HepG2 (cell line): ENCODE results near the gene KPNB1. TPM values are rescaled to one million over a fixed set of nuclear protein-coding genes. Genes with fewer than 3 reads are reported as not detected.

ENCODE experiments used
- ATAC-seq: fragments of 200-7000 bp; cut with Tn5 transposase; 3 replicates; pipeline ENCODE4 v1.9.1; 2020; ENCODE audit warnings: mild to moderate bottlenecking, moderate library complexity
- BruUV-seq: library from RNA; stranded (reverse); fragments of 400-500 nt; replicated peaks from 2 replicates; lab custom pipeline; 2021; lab: Mats Ljungman, UMichigan
- CTCF ChIA-PET: fragments of 300-600 bp; formaldehyde crosslinking; extraction: SDS; loops from one replicate; lab custom pipeline; 2021; ENCODE audit warnings: low total read pairs, inconsistent platforms, low intra/inter-chr PET ratio; lab: Yijun Ruan, JAX
- POLR2A ChIA-PET: fragments of 350-600 bp; sonication (Branson Sonifier 250); formaldehyde crosslinking; loops from one replicate; lab custom pipeline; 2020; ENCODE audit warnings: antibody characterized with exemption, inconsistent platforms; lab: Yijun Ruan, JAX
- DNase-seq: peaks from one replicate; pipeline ENCODE4 v3.0.0-alpha.2; 2015; ENCODE audit warnings: low spot score
- FAIRE-seq: peaks from 3 replicates; lab custom pipeline; 2011; peaks lifted over from hg19 to GRCh38; lab: Jason Lieb, UNC
- H2AFZ ChIP-seq: one replicate; pipeline ENCODE4 v1.6.1; 2011; ENCODE audit warnings: low read length, inconsistent platforms
- H3K27ac ChIP-seq: fragments of 300-600 bp; 3 replicates; pipeline ENCODE4 v1.8.0; 2011; ENCODE audit warnings: mixed run types, mild to moderate bottlenecking, mixed read lengths, low read length, inconsistent platforms; ENCODE audit not compliant: insufficient read depth; ENCODE audit errors: extremely low read length
- H3K27me3 ChIP-seq, 2 experiments: fragments of 200-600 bp in 1 of 2; 2 replicates in 1 of 2; 3 replicates in 1 of 2; pipeline versions ENCODE4 v1.6.0 to v1.8.0; 2011; ENCODE audit warnings: low read length in 2 of 2, mild to moderate bottlenecking in 2 of 2, moderate library complexity in 2 of 2, inconsistent platforms in 1 of 2; ENCODE audit not compliant: insufficient read depth in 2 of 2, control insufficient read depth in 1 of 2
- H3K36me3 ChIP-seq, 2 experiments: fragments of 200-600 bp in 1 of 2; replicated peaks in 1 of 2; 2 replicates in 1 of 2; 3 replicates in 1 of 2; pipeline versions ENCODE4 v1.5.1 to v1.8.0; 2011; ENCODE audit warnings: low read length in 2 of 2, inconsistent platforms in 1 of 2; ENCODE audit not compliant: insufficient read depth in 2 of 2, control insufficient read depth in 1 of 2
- H3K4me1 ChIP-seq: 2 replicates; pipeline ENCODE4 v1.5.1; 2012; ENCODE audit warnings: low read length, inconsistent platforms; ENCODE audit not compliant: insufficient read depth
- H3K4me2 ChIP-seq: 2 replicates; pipeline ENCODE4 v1.6.0; 2011; ENCODE audit warnings: low read depth, low read length, inconsistent platforms
- H3K4me3 ChIP-seq, 3 experiments: fragments of 200-600 bp in 1 of 3; sonication (generic), shearing (Covaris generic) in 1 of 3; replicated peaks in 1 of 3; 2 replicates each; pipeline ENCODE4 v1.5.1; 2011 to 2016; ENCODE audit warnings: low read length in 3 of 3, inconsistent platforms in 2 of 3, low read depth in 2 of 3, mild to moderate bottlenecking in 2 of 3, control low read depth in 1 of 3, mixed read lengths in 1 of 3; ENCODE audit not compliant: insufficient read depth in 1 of 3
- H3K79me2 ChIP-seq: one replicate; pipeline ENCODE4 v1.6.1; 2011; ENCODE audit warnings: low read length, inconsistent platforms; ENCODE audit not compliant: insufficient read depth
- H3K9ac ChIP-seq: 2 replicates; pipeline ENCODE4 v1.6.0; 2011; ENCODE audit warnings: mild to moderate bottlenecking, low read depth, low read length, inconsistent platforms; ENCODE audit not compliant: insufficient read depth
- H3K9me3 ChIP-seq: 2 replicates; pipeline ENCODE4 v1.5.1; 2012; ENCODE audit warnings: mild to moderate bottlenecking, low read length
- H4K20me1 ChIP-seq: 2 replicates; pipeline ENCODE4 v1.6.0; 2011; ENCODE audit warnings: inconsistent platforms, mild to moderate bottlenecking, low read length, moderate library complexity; ENCODE audit not compliant: insufficient read depth
- ATF7 ChIP-seq, 2 experiments: fragments of 450-650 bp in 1 of 2; sonication (generic) in 1 of 2; formaldehyde crosslinking in 1 of 2; IDR thresholded peaks; 2 replicates each; pipeline versions ENCODE4 v1.4.0 to v1.6.1; 2016 to 2020; ENCODE audit warnings: antibody characterized with exemption in 1 of 2, mild to moderate bottlenecking in 1 of 2, missing genetic modification reagents in 1 of 2
- CEBPG ChIP-seq: IDR thresholded peaks from 2 replicates; pipeline ENCODE4 v1.6.1; 2016
- FOXA3 ChIP-seq: IDR thresholded peaks from 2 replicates; pipeline ENCODE4 v1.6.1; 2016; ENCODE audit warnings: missing genetic modification reagents, missing compliant biosample characterization
- KLF16 ChIP-seq, 2 experiments: sonication (generic) in 1 of 2; formaldehyde crosslinking in 1 of 2; IDR thresholded peaks; 2 replicates each; pipeline versions ENCODE4 v1.6.1 to v1.8.0; 2016 to 2023; ENCODE audit warnings: missing genetic modification reagents in 2 of 2, missing compliant biosample characterization in 1 of 2
- SNRNP70 ChIP-seq: fragments of 200-400 bp; formaldehyde crosslinking; IDR thresholded peaks from 2 replicates; pipeline ENCODE4 v1.6.1; 2017; ENCODE audit warnings: mild to moderate bottlenecking, low read depth, low read length, moderate library complexity
- SOX13 ChIP-seq, 3 experiments: fragments of 450-650 bp in 1 of 3; sonication (generic) in 1 of 3; formaldehyde crosslinking in 1 of 3; IDR thresholded peaks in 2 of 3; conservative IDR thresholded peaks in 1 of 3; 2 replicates each; pipeline versions ENCODE4 v1.5.0 to v1.6.1; 2016 to 2020; ENCODE audit warnings: antibody characterized with exemption in 1 of 3, mild to moderate bottlenecking in 1 of 3, missing compliant biosample characterization in 1 of 3, missing genetic modification reagents in 1 of 3, moderate library complexity in 1 of 3
- YEATS4 ChIP-seq: sonication (generic); formaldehyde crosslinking; IDR thresholded peaks from 2 replicates; pipeline ENCODE4 v1.4.0; 2020; ENCODE audit warnings: missing genetic modification reagents, borderline replicate concordance
- ZNF180 ChIP-seq: sonication (generic); formaldehyde crosslinking; IDR thresholded peaks from 2 replicates; pipeline ENCODE4 v1.4.0; 2020; ENCODE audit warnings: low read depth, missing genetic modification reagents, borderline replicate concordance
- ZNF501 ChIP-seq: sonication (generic); formaldehyde crosslinking; IDR thresholded peaks from 2 replicates; pipeline ENCODE4 v1.5.1; 2020; ENCODE audit warnings: mild to moderate bottlenecking, moderate library complexity, missing genetic modification reagents
- ZNF562 ChIP-seq: sonication (generic); formaldehyde crosslinking; IDR thresholded peaks from 2 replicates; pipeline ENCODE4 v1.8.0; 2022; ENCODE audit warnings: missing genetic modification reagents, borderline replicate concordance
- ZNF589 ChIP-seq: sonication (generic); formaldehyde crosslinking; conservative IDR thresholded peaks from 2 replicates; pipeline ENCODE4 v1.8.0; 2022; ENCODE audit warnings: mild to moderate bottlenecking, moderate library complexity, missing genetic modification reagents
- ZNF773 ChIP-seq: sonication (generic); formaldehyde crosslinking; IDR thresholded peaks from 2 replicates; pipeline ENCODE4 v1.4.0; 2020; ENCODE audit warnings: missing genetic modification reagents, borderline replicate concordance
- WGBS: methylation state at CpG from one replicate; pipeline ENCODE4 v1.1.6; 2017; ENCODE audit warnings: low lambda C conversion rate; 5-methylcytosine and 5-hydroxymethylcytosine counted together
- in situ Hi-C: cut with HindIII; loops from 2 replicates; pipeline ENCODE4 v1.10.0; 2017; ENCODE audit warnings: low pct_unique_long_range_greater_than_20kb; ENCODE audit not compliant: extremely low pct_ligation_motif_present
- intact Hi-C: fragments of 100-400 bp; cut with micrococcal nuclease; formaldehyde crosslinking; loops from one replicate; pipeline ENCODE4 v1.10.0; 2022; ENCODE audit not compliant: unreplicated experiment
- polyA plus RNA-seq, 8 experiments: library from polyadenylated mRNA; depleted of rRNA in 3 of 8; stranded (reverse) in 7 of 8; unstranded in 1 of 8; fragments of >200 nt; fragmentation: Illumina TruSeq in 4 of 8; extraction: Trizol in 4 of 8; gene quantifications; 2 replicates each; pipeline versions ENCODE4 v1.2.1 to v1.2.3, GENCODE V29; 2011 to 2016; ENCODE audit warnings: low read depth in 4 of 8, missing spikeins in 1 of 8, mixed read lengths in 1 of 8; ENCODE audit not compliant: insufficient read depth in 1 of 8
- total RNA-seq, 5 experiments: library from RNA; depleted of rRNA; stranded (reverse); fragments of >200 nt; fragmentation: Illumina TruSeq; extraction: Trizol; gene quantifications; 2 replicates each; pipeline ENCODE4 v1.2.3, GENCODE V29; 2016; ENCODE audit warnings: low read depth in 1 of 5
- TF ChIP-seq, protein P1 (sequence below): sonication (generic); formaldehyde crosslinking; IDR thresholded peaks from 2 replicates; pipeline ENCODE4 v1.5.0; 2020; ENCODE audit warnings: mild to moderate bottlenecking, missing genetic modification reagents
- TF ChIP-seq, protein P2 (sequence below): sonication (generic); formaldehyde crosslinking; IDR thresholded peaks from 2 replicates; pipeline ENCODE4 v1.4.0; 2020; ENCODE audit warnings: missing genetic modification reagents
- TF ChIP-seq, protein P3 (sequence below), 2 experiments: fragments of 450-650 bp in 1 of 2; sonication (generic) in 1 of 2; formaldehyde crosslinking; IDR thresholded peaks; 2 replicates each; pipeline versions ENCODE4 v1.5.0 to v1.8.0; 2020 to 2022; ENCODE audit warnings: mild to moderate bottlenecking in 1 of 2, missing genetic modification reagents in 1 of 2
- TF ChIP-seq, protein P4 (sequence below): conservative IDR thresholded peaks from 2 replicates; pipeline ENCODE4 v1.6.1; 2018; ENCODE audit warnings: missing genetic modification reagents

The KPNB1 gene
- total and polyA plus RNA-seq, 2 of the 13 experiments (the other 11 are each of a cell fraction or from before 2014, with no cell fraction given), result 164 to 424 TPM

DNA sequence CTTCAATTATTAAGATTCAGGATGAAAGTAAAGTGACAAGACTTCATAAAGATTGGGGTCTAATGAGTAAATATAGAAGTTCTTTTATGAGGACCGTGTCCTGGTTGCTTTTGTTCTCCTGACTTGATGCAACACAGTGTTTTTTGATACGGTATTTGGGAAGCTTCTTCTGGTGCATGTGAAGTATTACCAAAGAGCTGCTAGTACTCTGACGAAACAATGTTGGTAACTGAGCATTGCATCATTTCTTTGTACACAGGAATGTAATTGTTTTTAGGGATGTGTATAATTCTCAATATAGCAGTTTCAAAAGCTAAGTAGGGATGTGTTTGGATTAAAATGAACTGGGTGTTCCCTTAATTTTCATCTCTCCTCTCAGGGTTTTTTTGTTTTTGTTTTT lies 15.9 kb downstream of the KPNB1 start:
- H3K9ac ChIP-seq, result no peak overlapping the region
- FAIRE-seq, result no peak
- no peak overlapping the region for H3K4me2 ChIP-seq
- WGBS, result 83% methylated on average over 3 of the region's 3 CpGs
- H3K9me3 ChIP-seq, result no peaks in the 10 kb centered on the region
- BruUV-seq, result no TSS peak
- no peak for ATAC-seq
- H3K79me2 ChIP-seq, result no peaks in the 10 kb centered on the region
- H3K27ac ChIP-seq, result no peak overlapping the region
- H3K4me1 ChIP-seq, result no peaks in the 10 kb centered on the region
- H3K36me3 ChIP-seq, result peaks cover 47 to 93% of the 10 kb centered on the region in 2 experiments
- DNase-seq, result no peak
- H2AFZ ChIP-seq, result no peak overlapping the region
- no peaks in the 10 kb centered on the region for H3K27me3 ChIP-seq
- H3K4me3 ChIP-seq, result no peak overlapping the region
- ChIA-PET POLR2A (interaction anchor here (6.9 kb wide), 1 partner anchor 14 kb away, joined by 59 read pairs; the partner anchor contains the start of gene KPNB1), CTCF (no interaction called here)
- H4K20me1 ChIP-seq, result peaks cover 16% of the 10 kb centered on the region
- intact Hi-C loops (loop anchor here (2.0 kb wide), 2 partner anchors 15 to 47 kb away; no protein-coding TSS in a partner anchor), in situ Hi-C loops (no loop called here)
- no peak for TF ChIP-seq YEATS4 (CRISPR knock-in tag)
- TF ChIP-seq, protein P1, sequence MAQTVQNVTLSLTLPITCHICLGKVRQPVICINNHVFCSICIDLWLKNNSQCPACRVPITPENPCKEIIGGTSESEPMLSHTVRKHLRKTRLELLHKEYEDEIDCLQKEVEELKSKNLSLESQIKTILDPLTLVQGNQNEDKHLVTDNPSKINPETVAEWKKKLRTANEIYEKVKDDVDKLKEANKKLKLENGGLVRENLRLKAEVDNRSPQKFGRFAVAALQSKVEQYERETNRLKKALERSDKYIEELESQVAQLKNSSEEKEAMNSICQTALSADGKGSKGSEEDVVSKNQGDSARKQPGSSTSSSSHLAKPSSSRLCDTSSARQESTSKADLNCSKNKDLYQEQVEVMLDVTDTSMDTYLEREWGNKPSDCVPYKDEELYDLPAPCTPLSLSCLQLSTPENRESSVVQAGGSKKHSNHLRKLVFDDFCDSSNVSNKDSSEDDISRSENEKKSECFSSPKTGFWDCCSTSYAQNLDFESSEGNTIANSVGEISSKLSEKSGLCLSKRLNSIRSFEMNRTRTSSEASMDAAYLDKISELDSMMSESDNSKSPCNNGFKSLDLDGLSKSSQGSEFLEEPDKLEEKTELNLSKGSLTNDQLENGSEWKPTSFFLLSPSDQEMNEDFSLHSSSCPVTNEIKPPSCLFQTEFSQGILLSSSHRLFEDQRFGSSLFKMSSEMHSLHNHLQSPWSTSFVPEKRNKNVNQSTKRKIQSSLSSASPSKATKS (CRISPR knock-in tag), result no peak
- peak; percentile 54 for TF ChIP-seq CEBPG (CRISPR knock-in tag)
- TF ChIP-seq, protein P2, sequence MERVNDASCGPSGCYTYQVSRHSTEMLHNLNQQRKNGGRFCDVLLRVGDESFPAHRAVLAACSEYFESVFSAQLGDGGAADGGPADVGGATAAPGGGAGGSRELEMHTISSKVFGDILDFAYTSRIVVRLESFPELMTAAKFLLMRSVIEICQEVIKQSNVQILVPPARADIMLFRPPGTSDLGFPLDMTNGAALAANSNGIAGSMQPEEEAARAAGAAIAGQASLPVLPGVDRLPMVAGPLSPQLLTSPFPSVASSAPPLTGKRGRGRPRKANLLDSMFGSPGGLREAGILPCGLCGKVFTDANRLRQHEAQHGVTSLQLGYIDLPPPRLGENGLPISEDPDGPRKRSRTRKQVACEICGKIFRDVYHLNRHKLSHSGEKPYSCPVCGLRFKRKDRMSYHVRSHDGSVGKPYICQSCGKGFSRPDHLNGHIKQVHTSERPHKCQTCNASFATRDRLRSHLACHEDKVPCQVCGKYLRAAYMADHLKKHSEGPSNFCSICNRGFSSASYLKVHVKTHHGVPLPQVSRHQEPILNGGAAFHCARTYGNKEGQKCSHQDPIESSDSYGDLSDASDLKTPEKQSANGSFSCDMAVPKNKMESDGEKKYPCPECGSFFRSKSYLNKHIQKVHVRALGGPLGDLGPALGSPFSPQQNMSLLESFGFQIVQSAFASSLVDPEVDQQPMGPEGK (CRISPR knock-in tag), result no peak
- TF ChIP-seq SNRNP70, result no peak
- TF ChIP-seq ZNF589 (CRISPR knock-in tag), result no peak
- TF ChIP-seq ZNF773 (CRISPR knock-in tag), result no peak
- TF ChIP-seq, protein P3, sequence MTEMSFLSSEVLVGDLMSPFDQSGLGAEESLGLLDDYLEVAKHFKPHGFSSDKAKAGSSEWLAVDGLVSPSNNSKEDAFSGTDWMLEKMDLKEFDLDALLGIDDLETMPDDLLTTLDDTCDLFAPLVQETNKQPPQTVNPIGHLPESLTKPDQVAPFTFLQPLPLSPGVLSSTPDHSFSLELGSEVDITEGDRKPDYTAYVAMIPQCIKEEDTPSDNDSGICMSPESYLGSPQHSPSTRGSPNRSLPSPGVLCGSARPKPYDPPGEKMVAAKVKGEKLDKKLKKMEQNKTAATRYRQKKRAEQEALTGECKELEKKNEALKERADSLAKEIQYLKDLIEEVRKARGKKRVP (CRISPR knock-in tag; IDR thresholded peaks at IDR 0.05), result peak in 1 of 2 experiments; percentile 62; a peak in 1 of 4 replicates
- TF ChIP-seq, protein P4, sequence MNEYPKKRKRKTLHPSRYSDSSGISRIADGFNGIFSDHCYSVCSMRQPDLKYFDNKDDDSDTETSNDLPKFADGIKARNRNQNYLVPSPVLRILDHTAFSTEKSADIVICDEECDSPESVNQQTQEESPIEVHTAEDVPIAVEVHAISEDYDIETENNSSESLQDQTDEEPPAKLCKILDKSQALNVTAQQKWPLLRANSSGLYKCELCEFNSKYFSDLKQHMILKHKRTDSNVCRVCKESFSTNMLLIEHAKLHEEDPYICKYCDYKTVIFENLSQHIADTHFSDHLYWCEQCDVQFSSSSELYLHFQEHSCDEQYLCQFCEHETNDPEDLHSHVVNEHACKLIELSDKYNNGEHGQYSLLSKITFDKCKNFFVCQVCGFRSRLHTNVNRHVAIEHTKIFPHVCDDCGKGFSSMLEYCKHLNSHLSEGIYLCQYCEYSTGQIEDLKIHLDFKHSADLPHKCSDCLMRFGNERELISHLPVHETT (CRISPR knock-in tag), result no peak
- TF ChIP-seq SOX13 (IDR thresholded peaks at IDR 0.05), result no peak
- 0 out of 4 replicates have a peak, but pooled peaks of 1 of the 2 experiments have one; percentile 16 for TF ChIP-seq SOX13 (CRISPR knock-in tag; conservative IDR thresholded peaks at IDR 0.05 in 1 of 2, IDR thresholded peaks at IDR 0.05 in 1 of 2)
- no peak for TF ChIP-seq ZNF501 (CRISPR knock-in tag)
- peak; percentile 42; the same call in 1 of the 2 replicates for TF ChIP-seq ATF7 (IDR thresholded peaks at IDR 0.05)
- no peak for TF ChIP-seq ATF7 (CRISPR knock-in tag; IDR thresholded peaks at IDR 0.05)
- TF ChIP-seq KLF16 (CRISPR knock-in tag; IDR thresholded peaks at IDR 0.05), result 0 out of 4 replicates have a peak, but pooled peaks of 1 of the 2 experiments have one; percentile 22
- no peak for TF ChIP-seq ZNF562 (CRISPR knock-in tag)
- TF ChIP-seq ZNF180 (CRISPR knock-in tag), result no peak
- 0 out of 2 replicates have a peak, but pooled peaks have one; percentile 11 for TF ChIP-seq FOXA3
